HFF-Myc (cell line): ENCODE measurements around the gene UGCG.

Experiments used
- DNase-seq: peaks from one replicate; pipeline ENCODE4 v3.0.0-alpha.2; 2011; ENCODE audit warnings: low read depth; ENCODE audit errors: extremely low read depth
- H3K4me3 ChIP-seq: replicated peaks from 2 replicates; pipeline ENCODE4 v1.5.1; 2011; ENCODE audit warnings: low read depth, mild to moderate bottlenecking, control low read depth, low read length
- TF ChIP-seq, protein P1 (sequence below): IDR thresholded peaks from 2 replicates; pipeline ENCODE4 v1.5.1; 2012; ENCODE audit warnings: mild to moderate bottlenecking, low read depth, low read length, control low read depth; ENCODE audit errors: missing control alignments

UGCG gene

DNA sequence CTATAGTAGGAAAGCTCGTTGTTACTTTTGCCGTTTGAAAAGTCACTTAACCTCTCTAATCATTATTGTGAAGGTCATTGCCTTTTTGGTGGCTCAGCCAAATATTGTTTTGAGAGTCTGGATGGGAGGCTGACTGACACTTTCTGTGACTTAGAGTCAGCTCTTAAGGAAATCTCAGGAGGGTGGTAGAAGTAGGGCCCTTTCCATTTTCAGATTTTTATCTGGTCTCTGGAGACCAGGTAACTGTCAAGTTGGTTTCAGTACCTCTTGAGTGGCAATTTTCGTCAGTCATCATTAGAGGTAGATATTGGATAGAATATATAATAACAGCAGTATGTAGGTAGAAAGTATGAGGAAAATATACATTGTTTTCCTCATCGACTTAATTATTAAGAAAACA, 23.3 kb downstream of the UGCG start:
- no peak overlapping the region for H3K4me3 ChIP-seq
- no peak for DNase-seq
- TF ChIP-seq, protein P1, sequence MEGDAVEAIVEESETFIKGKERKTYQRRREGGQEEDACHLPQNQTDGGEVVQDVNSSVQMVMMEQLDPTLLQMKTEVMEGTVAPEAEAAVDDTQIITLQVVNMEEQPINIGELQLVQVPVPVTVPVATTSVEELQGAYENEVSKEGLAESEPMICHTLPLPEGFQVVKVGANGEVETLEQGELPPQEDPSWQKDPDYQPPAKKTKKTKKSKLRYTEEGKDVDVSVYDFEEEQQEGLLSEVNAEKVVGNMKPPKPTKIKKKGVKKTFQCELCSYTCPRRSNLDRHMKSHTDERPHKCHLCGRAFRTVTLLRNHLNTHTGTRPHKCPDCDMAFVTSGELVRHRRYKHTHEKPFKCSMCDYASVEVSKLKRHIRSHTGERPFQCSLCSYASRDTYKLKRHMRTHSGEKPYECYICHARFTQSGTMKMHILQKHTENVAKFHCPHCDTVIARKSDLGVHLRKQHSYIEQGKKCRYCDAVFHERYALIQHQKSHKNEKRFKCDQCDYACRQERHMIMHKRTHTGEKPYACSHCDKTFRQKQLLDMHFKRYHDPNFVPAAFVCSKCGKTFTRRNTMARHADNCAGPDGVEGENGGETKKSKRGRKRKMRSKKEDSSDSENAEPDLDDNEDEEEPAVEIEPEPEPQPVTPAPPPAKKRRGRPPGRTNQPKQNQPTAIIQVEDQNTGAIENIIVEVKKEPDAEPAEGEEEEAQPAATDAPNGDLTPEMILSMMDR = no peak

DNA sequence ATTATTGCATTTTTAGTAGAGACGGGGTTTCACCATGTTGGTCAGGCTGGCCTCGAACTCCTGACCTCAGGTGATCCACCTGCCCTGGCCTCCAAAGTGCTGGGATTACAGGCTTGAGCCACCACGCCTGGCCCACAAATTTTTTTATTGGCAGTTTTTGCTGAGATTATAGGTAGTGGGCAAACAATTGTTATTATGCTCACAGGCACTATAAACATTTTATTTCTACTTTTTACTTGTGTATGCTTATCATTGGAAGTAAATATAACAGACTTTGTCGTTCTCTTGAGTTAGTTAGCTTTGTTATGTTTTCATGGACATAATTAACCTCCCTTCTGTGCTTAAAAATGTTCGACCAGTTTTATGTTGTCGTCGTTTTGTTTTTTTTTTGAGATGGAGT, 23.9 kb downstream of the UGCG start:
- TF ChIP-seq, protein P1 = no peak
- DNase-seq = no peak
- H3K4me3 ChIP-seq = no peak overlapping the region

DNA sequence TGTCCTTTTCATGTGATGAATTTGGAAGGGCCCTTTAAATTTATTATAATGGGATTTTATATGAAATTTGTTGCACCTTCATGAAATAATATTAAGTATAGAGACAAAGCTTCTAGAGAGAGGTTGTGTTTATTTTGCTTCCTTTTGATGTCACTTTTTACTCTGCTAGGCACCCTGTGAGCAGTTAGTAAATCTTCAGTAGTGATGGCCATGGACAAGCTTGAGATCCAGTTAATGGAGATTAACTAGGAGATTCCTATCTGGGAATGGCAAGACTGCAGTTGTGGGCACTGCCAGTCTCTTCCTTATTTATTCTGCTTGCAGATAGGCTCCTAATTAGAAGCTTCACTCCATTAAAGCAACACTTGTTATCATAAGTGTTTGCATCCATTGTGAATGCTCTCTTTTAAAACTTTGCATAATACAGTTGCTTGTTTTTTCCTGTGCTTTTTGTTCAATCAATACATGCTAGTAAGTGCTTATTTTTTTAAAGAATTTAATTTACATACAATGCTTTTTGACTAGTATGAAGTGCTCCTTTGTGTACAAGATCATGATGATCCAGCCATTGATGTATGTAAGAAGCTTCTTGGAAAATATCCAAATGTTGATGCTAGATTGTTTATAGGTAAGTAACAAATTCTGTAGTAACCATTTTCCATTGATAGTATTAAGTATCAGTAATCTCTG, 25.9 kb downstream of the UGCG start:
- DNase-seq = no peak
- TF ChIP-seq, protein P1 = no peak

DNA sequence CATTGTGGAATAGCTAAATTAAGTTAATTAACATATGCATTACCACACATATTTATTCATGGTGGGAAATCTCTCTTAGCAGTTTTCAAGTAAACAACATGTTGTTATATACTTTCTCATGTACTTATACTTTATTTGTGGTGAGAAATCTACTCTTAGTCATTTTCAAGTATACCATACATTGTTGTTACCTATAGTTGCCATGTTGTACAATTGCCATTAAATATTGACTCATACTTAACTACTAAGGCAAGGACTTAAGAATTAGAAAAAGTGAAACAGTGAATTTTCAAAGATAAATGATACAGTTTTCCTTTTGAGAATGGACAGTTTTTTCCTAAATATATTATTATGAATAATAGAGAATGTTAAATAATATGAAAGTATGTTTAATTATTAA, 27.7 kb downstream of the UGCG start:
- no peak overlapping the region for H3K4me3 ChIP-seq
- no peak for DNase-seq
- TF ChIP-seq, protein P1 = no peak

More for the DNA sequence above, 25.9 kb downstream of the UGCG start:
- no peak overlapping the region for H3K4me3 ChIP-seq

DNA sequence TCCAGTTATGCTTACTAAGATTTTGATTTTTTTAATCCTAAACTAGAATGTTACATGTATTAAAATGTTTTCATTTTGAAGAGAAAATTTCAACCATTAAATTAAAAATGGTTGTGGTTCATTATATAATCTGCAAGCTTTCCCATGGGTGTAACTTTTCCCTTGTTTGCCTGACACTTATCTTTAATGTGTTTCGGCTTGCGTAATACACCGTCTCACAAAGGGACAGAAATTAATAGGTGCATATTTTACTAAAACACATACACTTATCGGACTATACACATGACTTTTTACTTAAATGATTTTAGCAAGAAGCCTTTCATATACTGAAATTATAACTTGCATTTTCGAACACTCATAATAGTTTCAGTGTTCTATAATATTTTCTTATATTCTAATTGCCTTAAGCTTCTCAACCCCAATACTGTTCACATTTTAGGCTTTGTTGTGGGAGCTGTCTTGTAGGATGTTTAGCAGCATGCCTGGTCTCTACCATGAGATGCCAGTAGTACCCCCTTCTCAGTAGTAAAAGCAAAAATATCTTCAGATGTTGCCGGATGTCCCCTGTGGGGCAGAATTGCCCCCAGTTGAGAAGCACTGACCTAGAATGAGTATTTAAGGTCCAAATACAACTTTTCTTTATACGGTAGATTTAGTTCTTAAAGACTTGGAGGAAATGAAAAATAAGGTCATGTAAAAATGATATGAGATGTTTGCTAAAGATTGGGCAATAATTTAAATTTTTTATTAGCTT, 28.6 kb downstream of the UGCG start:
- TF ChIP-seq, protein P1 = no peak

DNA sequence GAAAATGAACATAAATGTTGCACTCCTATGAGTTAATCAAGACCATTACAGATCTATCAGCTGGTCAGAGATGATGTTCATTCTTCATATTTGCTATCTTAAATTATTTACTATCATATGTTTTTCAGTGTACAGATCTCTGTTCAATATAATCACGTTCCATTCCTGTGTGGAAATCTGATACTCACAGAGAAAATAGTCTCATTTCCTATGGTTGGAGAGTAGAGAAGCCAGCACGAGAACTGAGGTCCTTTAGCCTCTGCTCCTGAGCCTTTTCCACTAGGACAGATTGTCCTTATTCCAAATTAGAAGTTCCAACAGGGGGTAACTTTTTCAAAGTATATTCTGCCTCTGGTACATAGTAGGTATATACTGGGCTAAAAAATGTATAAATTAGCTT, 29.2 kb downstream of the UGCG start:
- DNase-seq = no peak
- TF ChIP-seq, protein P1 = no peak
- no peak overlapping the region for H3K4me3 ChIP-seq

More for the DNA sequence above, 28.6 kb downstream of the UGCG start:
- no peak for DNase-seq
- no peak overlapping the region for H3K4me3 ChIP-seq
